MM.1S (cell line): ENCODE measurements around the gene HYKK.

Experiments used
- EZH2 ChIP-seq: fragments of 300-600 bp; sonication (generic); optimal IDR thresholded peaks from 2 replicates; pipeline ENCODE3; 2017; ENCODE audit warnings: low read depth, mild to moderate bottlenecking, antibody characterized with exemption, low read length, mixed read lengths
- TF ChIP-seq, protein P1 (sequence below): fragments of 300-600 bp; sonication (generic); IDR thresholded peaks from 2 replicates; pipeline ENCODE4 v1.5.1; 2016; ENCODE audit warnings: antibody characterized with exemption, low read length, mixed read lengths

GRCh38 chr15:78469031-78469430, 38.3 kb upstream of the HYKK start:
- no peak for TF ChIP-seq EZH2
- TF ChIP-seq, protein P1, sequence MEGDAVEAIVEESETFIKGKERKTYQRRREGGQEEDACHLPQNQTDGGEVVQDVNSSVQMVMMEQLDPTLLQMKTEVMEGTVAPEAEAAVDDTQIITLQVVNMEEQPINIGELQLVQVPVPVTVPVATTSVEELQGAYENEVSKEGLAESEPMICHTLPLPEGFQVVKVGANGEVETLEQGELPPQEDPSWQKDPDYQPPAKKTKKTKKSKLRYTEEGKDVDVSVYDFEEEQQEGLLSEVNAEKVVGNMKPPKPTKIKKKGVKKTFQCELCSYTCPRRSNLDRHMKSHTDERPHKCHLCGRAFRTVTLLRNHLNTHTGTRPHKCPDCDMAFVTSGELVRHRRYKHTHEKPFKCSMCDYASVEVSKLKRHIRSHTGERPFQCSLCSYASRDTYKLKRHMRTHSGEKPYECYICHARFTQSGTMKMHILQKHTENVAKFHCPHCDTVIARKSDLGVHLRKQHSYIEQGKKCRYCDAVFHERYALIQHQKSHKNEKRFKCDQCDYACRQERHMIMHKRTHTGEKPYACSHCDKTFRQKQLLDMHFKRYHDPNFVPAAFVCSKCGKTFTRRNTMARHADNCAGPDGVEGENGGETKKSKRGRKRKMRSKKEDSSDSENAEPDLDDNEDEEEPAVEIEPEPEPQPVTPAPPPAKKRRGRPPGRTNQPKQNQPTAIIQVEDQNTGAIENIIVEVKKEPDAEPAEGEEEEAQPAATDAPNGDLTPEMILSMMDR, result no peak
